PC-9 (cell line): ENCODE data around the gene GAB2. TPM values are rescaled to one million over a fixed set of nuclear protein-coding genes. Genes with fewer than 3 reads are reported as not detected.

Source experiments
- BruUV-seq: library from RNA; stranded (reverse); fragments of 400-500 nt; replicated peaks from 2 replicates; lab custom pipeline; 2021; lab: Mats Ljungman, UMichigan
- CTCF ChIA-PET: fragments of 300-600 bp; sonication (Branson Sonifier 250); formaldehyde crosslinking; loops from one replicate; lab custom pipeline; 2022; ENCODE audit warnings: antibody characterized with exemption; lab: Charles Lee
- POLR2A ChIA-PET: fragments of 300-600 bp; sonication (Branson Sonifier 250); formaldehyde crosslinking; loops from one replicate; lab custom pipeline; 2022; ENCODE audit warnings: antibody characterized with exemption; ENCODE audit not compliant: unreplicated experiment; lab: Charles Lee
- DNase-seq, 2 experiments: peaks; one replicate each; pipeline versions ENCODE4 v3.0.0 to v3.0.0-alpha.2; 2015 to 2022; ENCODE audit warnings: mixed read lengths in 1 of 2
- H2AFZ ChIP-seq: fragments of 200-600 bp; sonication (generic); 2 replicates; pipeline ENCODE4 v1.8.1; 2017; ENCODE audit warnings: antibody characterized with exemption
- H3F3A ChIP-seq: fragments of 200-600 bp; sonication (generic); 2 replicates; pipeline ENCODE4 v1.8.1; 2017; ENCODE audit warnings: antibody characterized with exemption, mild to moderate bottlenecking, low read depth; ENCODE audit not compliant: insufficient read depth
- H3K27ac ChIP-seq: fragments of 200-600 bp; sonication (generic); 2 replicates; pipeline ENCODE4 v1.6.1; 2016; ENCODE audit warnings: mixed run types
- H3K27me3 ChIP-seq: fragments of 200-600 bp; sonication (generic); 2 replicates; pipeline ENCODE4 v1.6.1; 2016; ENCODE audit warnings: low read depth, mixed run types; ENCODE audit not compliant: insufficient read depth
- H3K36me3 ChIP-seq: fragments of 200-600 bp; sonication (generic); 2 replicates; pipeline ENCODE4 v1.6.1; 2016; ENCODE audit warnings: low read depth, mixed run types
- H3K4me1 ChIP-seq: fragments of 200-600 bp; sonication (generic); replicated peaks from 2 replicates; pipeline ENCODE4 v1.6.1; 2016; ENCODE audit warnings: mixed run types; ENCODE audit not compliant: insufficient read depth
- H3K4me2 ChIP-seq: fragments of 200-600 bp; sonication (generic); 2 replicates; pipeline ENCODE4 v1.6.1; 2017; ENCODE audit warnings: mixed run types
- H3K4me3 ChIP-seq: fragments of 200-600 bp; sonication (generic); 2 replicates; pipeline ENCODE4 v1.6.1; 2016; ENCODE audit warnings: mixed run types
- H3K79me2 ChIP-seq: fragments of 200-600 bp; sonication (generic); 2 replicates; pipeline ENCODE4 v1.6.1; 2017; ENCODE audit warnings: low read depth, mixed run types
- H3K9me2 ChIP-seq: fragments of 200-600 bp; sonication (generic); 2 replicates; pipeline ENCODE4 v1.8.1; 2017; ENCODE audit warnings: mild to moderate bottlenecking; ENCODE audit not compliant: insufficient read depth
- H3K9me3 ChIP-seq: fragments of 200-600 bp; sonication (generic); 2 replicates; pipeline ENCODE4 v1.8.1; 2016; ENCODE audit warnings: low read depth; ENCODE audit not compliant: insufficient read depth
- H4K20me1 ChIP-seq: fragments of 200-600 bp; sonication (generic); 2 replicates; pipeline ENCODE4 v1.8.1; 2017; ENCODE audit not compliant: insufficient read depth
- CTCF ChIP-seq: fragments of 200-600 bp; sonication (generic); conservative IDR thresholded peaks from 2 replicates; pipeline ENCODE4 v1.6.1; 2017; ENCODE audit warnings: mixed run types, antibody characterized with exemption, mild to moderate bottlenecking, moderate library complexity
- EZH2 ChIP-seq: fragments of 200-600 bp; sonication (generic); IDR thresholded peaks from 2 replicates; pipeline ENCODE4 v1.8.0; 2017; ENCODE audit warnings: antibody characterized with exemption, low read depth
- intact Hi-C: fragments of 100-400 bp; cut with micrococcal nuclease; formaldehyde crosslinking; loops from one replicate; pipeline ENCODE4 v1.10.0; 2022; ENCODE audit not compliant: unreplicated experiment
- total RNA-seq: library from RNA; stranded (reverse); gene quantifications from 2 replicates; pipeline ENCODE4 v1.2.3, GENCODE V29; 2021

The GAB2 gene
- total RNA-seq, 1 experiment from 2014 or later = 17.5 TPM

- peaks cover 5% of the 10 kb centered on the region; the same call in 1 of the 2 replicates for H3F3A ChIP-seq
- H3K9me3 ChIP-seq = no peaks in the 10 kb centered on the region
- H3K36me3 ChIP-seq = no peaks in the 10 kb centered on the region
- peaks cover 10% of the 10 kb centered on the region for H3K79me2 ChIP-seq
- intact Hi-C loops = no loop called here
- CTCF ChIA-PET = no interaction called here
- H3K27ac ChIP-seq = no peak overlapping the region
- H3K9me2 ChIP-seq = no peaks in the 10 kb centered on the region
- H3K4me1 ChIP-seq = peaks cover 9% of the 10 kb centered on the region
- no peaks in the 10 kb centered on the region for H3K27me3 ChIP-seq
- H2AFZ ChIP-seq = no peak overlapping the region
- no peak overlapping the region for H3K4me3 ChIP-seq
- H4K20me1 ChIP-seq = no peaks in the 10 kb centered on the region; the same call in 1 of the 2 replicates
- DNase-seq = no peak
- POLR2A ChIA-PET = interaction anchor here (0.7 kb wide), 1 partner anchor 45 kb away, joined by 3 read pairs; no protein-coding TSS in a partner anchor
- no TSS peak for BruUV-seq
- no peak overlapping the region for H3K4me2 ChIP-seq
- TF ChIP-seq EZH2 (no peak), CTCF (no peak)
Observed at GRCh38 chr11:78194490-78194889, 223.1 kb downstream of the GAB2 start.

GRCh38 chr11:78193806-78194205, 223.8 kb downstream of the GAB2 start:
- H3K4me3 ChIP-seq = no peak overlapping the region
- ChIA-PET POLR2A (no interaction called here), CTCF (interaction anchor here (0.5 to 0.6 kb wide), 2 partner anchors 34 to 239 kb away, joined by 3 to 4 read pairs; no protein-coding TSS in a partner anchor)
- no peak overlapping the region for H2AFZ ChIP-seq
- no peak overlapping the region for H3K4me2 ChIP-seq
- H4K20me1 ChIP-seq = no peaks in the 10 kb centered on the region; the same call in 1 of the 2 replicates
- DNase-seq = no peak
- no peaks in the 10 kb centered on the region for H3K9me2 ChIP-seq
- peaks cover 17% of the 10 kb centered on the region for H3K79me2 ChIP-seq
- H3K4me1 ChIP-seq = peaks cover 13% of the 10 kb centered on the region
- H3K27me3 ChIP-seq = no peaks in the 10 kb centered on the region
- intact Hi-C loops = no loop called here
- H3K9me3 ChIP-seq = no peaks in the 10 kb centered on the region
- no peak overlapping the region for H3K27ac ChIP-seq
- no TSS peak for BruUV-seq
- H3F3A ChIP-seq = peaks cover 5% of the 10 kb centered on the region; the same call in 1 of the 2 replicates
- TF ChIP-seq EZH2 = no peak
- TF ChIP-seq CTCF = no peak
- H3K36me3 ChIP-seq = no peaks in the 10 kb centered on the region

- Histone ChIP-seq H2AFZ (no peak overlapping the region), H3K27ac (no peak overlapping the region), H3F3A (peaks cover 5% of the 10 kb centered on the region; the same call in 1 of the 2 replicates), H3K4me3 (no peak overlapping the region), H3K4me1 (peaks cover 13% of the 10 kb centered on the region), H3K36me3 (no peaks in the 10 kb centered on the region), H3K79me2 (peaks cover 17% of the 10 kb centered on the region), H3K9me2 (no peaks in the 10 kb centered on the region), H3K9me3 (no peaks in the 10 kb centered on the region), H4K20me1 (no peaks in the 10 kb centered on the region), H3K27me3 (no peaks in the 10 kb centered on the region), H3K4me2 (no peak overlapping the region)
- intact Hi-C loops = no loop called here
- ChIA-PET CTCF (interaction anchor here (0.6 kb wide), 1 partner anchor 35 kb away, joined by 4 read pairs; no protein-coding TSS in a partner anchor), POLR2A (no interaction called here)
- no TSS peak for BruUV-seq
- TF ChIP-seq CTCF = no peak
- TF ChIP-seq EZH2 = no peak
- DNase-seq = no peak
Observed at GRCh38 chr11:78192911-78193351, 224.7 kb downstream of the GAB2 start.
